Common myeloid progenitor, CD34-positive (primary cell): ENCODE results near the gene MAIP1.

Experiments
- CTCF ChIA-PET: fragments of 350-600 bp; sonication (Branson Sonifier 250); formaldehyde crosslinking; loops from one replicate; lab custom pipeline; 2021; ENCODE audit warnings: antibody characterized with exemption; lab: Charles Lee
- POLR2A ChIA-PET: fragments of 350-600 bp; sonication (Branson Sonifier 250); formaldehyde crosslinking; loops from one replicate; lab custom pipeline; 2021; ENCODE audit warnings: antibody characterized with exemption; lab: Charles Lee
- DNase-seq, 3 donors: peaks; one replicate each; pipeline versions ENCODE4 v3.0.0 to v3.0.0-alpha.2; 2013
- H3K27ac ChIP-seq, 2 experiments: 1 replicate in 1 of 2; 2 replicates in 1 of 2; pipeline ENCODE4 v1.7.0; 2013; ENCODE audit warnings: inconsistent platforms in 2 of 2, low read length in 2 of 2, mild to moderate bottlenecking in 2 of 2, low read depth in 1 of 2, moderate library complexity in 1 of 2; ENCODE audit not compliant: severe bottlenecking in 2 of 2, insufficient read depth in 1 of 2, poor library complexity in 1 of 2
- H3K27me3 ChIP-seq, 5 experiments: replicated peaks in 2 of 5; 1 replicate in 3 of 5; 2 replicates in 2 of 5; pipeline versions ENCODE4 v1.6.1 to v1.7.0; 2013; ENCODE audit warnings: low read length in 4 of 5, mild to moderate bottlenecking in 2 of 5, moderate library complexity in 2 of 5, inconsistent platforms in 1 of 5; ENCODE audit not compliant: insufficient read depth in 5 of 5, control insufficient read depth in 4 of 5
- H3K36me3 ChIP-seq, 4 experiments: 1 replicate in 2 of 4; 2 replicates in 2 of 4; pipeline versions ENCODE4 v1.6.1 to v1.7.0; 2013; ENCODE audit warnings: low read length in 3 of 4, control low read depth in 1 of 4, mild to moderate bottlenecking in 1 of 4; ENCODE audit not compliant: control insufficient read depth in 4 of 4, insufficient read depth in 4 of 4
- H3K4me1 ChIP-seq, 4 experiments: 1 replicate in 3 of 4; 2 replicates in 1 of 4; pipeline versions ENCODE4 v1.6.1 to v1.7.1; 2013; ENCODE audit warnings: low read length in 3 of 4, mild to moderate bottlenecking in 3 of 4, control low read depth in 1 of 4, inconsistent platforms in 1 of 4, moderate library complexity in 1 of 4; ENCODE audit not compliant: control insufficient read depth in 4 of 4, insufficient read depth in 4 of 4; ENCODE audit errors: control extremely low read depth in 1 of 4
- H3K4me3 ChIP-seq, 7 experiments: 1 replicate in 4 of 7; 2 replicates in 3 of 7; pipeline versions ENCODE4 v1.5.1 to v1.7.0; 2013; ENCODE audit warnings: mild to moderate bottlenecking in 7 of 7, low read length in 6 of 7, moderate library complexity in 6 of 7, inconsistent platforms in 2 of 7, low read depth in 2 of 7, control low read depth in 1 of 7; ENCODE audit not compliant: insufficient read depth in 4 of 7, control insufficient read depth in 1 of 7; ENCODE audit errors: extremely low read depth in 1 of 7
- H3K9me3 ChIP-seq, 5 experiments: 1 replicate in 4 of 5; 2 replicates in 1 of 5; pipeline versions ENCODE4 v1.6.1 to v1.7.1; 2013; ENCODE audit warnings: low read length in 4 of 5, mild to moderate bottlenecking in 2 of 5, inconsistent platforms in 1 of 5, low read depth in 1 of 5, moderate library complexity in 1 of 5; ENCODE audit not compliant: control insufficient read depth in 4 of 5, insufficient read depth in 2 of 5; ENCODE audit errors: control extremely low read depth in 1 of 5
- WGBS: methylation state at CpG from one replicate; pipeline ENCODE4 v1.1.5; 2013; ENCODE audit not compliant: insufficient coverage; 5-methylcytosine and 5-hydroxymethylcytosine counted together

Gene MAIP1

DNA sequence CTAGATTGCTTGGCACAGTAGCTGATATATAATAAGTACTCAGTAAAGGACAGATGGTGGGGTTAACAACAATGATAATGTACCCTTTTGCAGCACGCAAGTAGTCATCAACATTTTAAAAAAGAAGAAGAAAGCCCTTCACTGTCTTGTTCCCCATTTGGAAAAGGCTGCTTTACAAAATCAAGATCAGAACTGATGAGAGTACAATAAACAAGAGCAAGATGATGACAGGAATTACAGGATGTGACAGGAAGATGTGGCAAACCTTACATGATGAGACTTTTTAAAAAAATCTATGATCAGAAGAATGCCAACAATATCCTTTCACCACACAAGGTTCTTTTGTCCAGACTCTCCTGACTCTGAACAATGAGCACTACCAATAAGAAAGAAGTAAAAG, 9.2 kb upstream of the MAIP1 start:
- WGBS: no CpG with 5 or more reads among the region's 1 CpG
- POLR2A ChIA-PET: no interaction called here
- Histone ChIP-seq H3K9me3 (no peaks in the 10 kb centered on the region), H3K4me1 (no peaks in the 10 kb centered on the region), H3K27me3 (no peaks in the 10 kb centered on the region), H3K4me3 (no peak overlapping the region), H3K27ac (no peak overlapping the region), H3K36me3 (peaks cover 8 to 55% (median 38%) of the 10 kb centered on the region in 4 experiments)
- DNase-seq: no peak
- CTCF ChIA-PET: interaction anchor here (1.4 to 2.0 kb wide), 2 partner anchors 85 to 206 kb away, joined by 3 to 8 read pairs; no protein-coding TSS in a partner anchor

DNA sequence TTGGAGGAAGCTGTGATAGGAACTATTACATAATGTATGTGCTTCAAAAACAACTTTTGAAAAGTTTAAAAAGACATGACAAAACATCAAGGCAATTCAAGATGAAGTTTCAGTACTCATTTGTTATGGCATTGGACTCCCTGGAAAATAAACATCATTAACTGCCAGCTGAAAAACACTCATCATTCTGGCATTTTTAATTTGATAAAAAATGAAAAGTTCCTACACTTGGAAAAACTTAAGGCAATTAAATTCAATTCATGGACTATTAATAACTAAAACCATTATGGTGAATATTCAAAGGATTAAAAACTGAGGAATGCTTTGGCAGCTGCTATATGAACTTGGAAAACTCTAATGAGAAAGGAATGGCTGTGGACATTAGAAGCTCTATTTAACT, 8.5 kb upstream of the MAIP1 start:
- H3K27ac ChIP-seq: no peak overlapping the region
- no peaks in the 10 kb centered on the region for H3K27me3 ChIP-seq
- H3K4me3 ChIP-seq: no peak overlapping the region
- DNase-seq: no peak
- no peaks in the 10 kb centered on the region for H3K4me1 ChIP-seq
- no peaks in the 10 kb centered on the region for H3K9me3 ChIP-seq
- peaks cover 8 to 52% (median 36%) of the 10 kb centered on the region in 4 experiments for H3K36me3 ChIP-seq
- POLR2A ChIA-PET: no interaction called here
- CTCF ChIA-PET: interaction anchor here (1.1 kb wide), 1 partner anchor 11 kb away, joined by 3 read pairs; no protein-coding TSS in a partner anchor

DNA sequence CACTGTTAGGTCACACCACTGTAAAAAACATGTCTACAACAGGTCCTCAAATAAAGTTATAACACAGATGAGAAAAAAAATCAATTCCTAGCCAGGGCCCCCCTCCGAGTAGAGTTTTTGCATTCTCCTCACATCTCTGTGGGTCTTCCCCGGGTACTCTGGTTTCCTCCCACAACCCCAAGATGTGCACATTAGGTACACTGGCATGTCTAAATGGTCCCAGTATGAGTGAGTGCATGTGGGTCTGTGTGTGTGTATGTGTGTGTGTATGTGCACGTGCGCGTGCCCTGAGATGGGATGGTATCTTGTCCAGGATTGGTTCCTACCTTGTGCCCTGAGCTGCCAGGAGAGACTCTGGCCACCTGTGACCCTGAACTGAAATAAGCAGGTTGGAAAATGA, 5.0 kb upstream of the MAIP1 start:
- Histone ChIP-seq H3K27ac (no peak overlapping the region), H3K36me3 (peaks cover 5 to 40% (median 27%) of the 10 kb centered on the region in 4 experiments), H3K27me3 (no peaks in the 10 kb centered on the region), H3K4me1 (peaks cover 0 to 11% (median 8%) of the 10 kb centered on the region in 4 experiments), H3K9me3 (no peaks in the 10 kb centered on the region), H3K4me3 (no peak overlapping the region)
- POLR2A ChIA-PET: interaction anchor here (0.5 kb wide), 1 partner anchor 224 kb away, joined by 3 read pairs; no protein-coding TSS in a partner anchor
- no peak for DNase-seq
- WGBS: 96% methylated on average over 5 of the region's 5 CpGs
- CTCF ChIA-PET: no interaction called here

DNA sequence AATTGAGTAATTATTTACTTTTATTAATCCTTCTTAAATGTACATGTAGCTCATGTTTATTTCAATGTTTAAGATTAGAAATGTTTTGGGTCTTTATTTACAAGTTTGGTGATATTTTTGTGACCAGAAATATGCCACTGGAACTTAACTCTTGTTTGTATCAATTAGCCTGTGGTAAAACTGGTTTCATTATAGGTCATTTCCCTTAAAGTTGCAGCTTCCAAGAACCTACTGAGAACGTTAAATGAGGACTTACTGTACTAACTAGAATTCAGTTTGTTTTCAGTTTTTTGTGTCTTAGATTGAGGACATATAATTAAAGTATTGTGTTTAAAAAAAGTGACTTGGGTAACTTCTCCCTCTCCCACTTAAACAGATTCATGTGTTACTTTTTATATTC, 4.4 kb upstream of the MAIP1 start:
- CTCF ChIA-PET: no interaction called here
- no peak overlapping the region for H3K27ac ChIP-seq
- H3K9me3 ChIP-seq: no peaks in the 10 kb centered on the region
- WGBS: no CpG with 5 or more reads among the region's 1 CpG
- POLR2A ChIA-PET: no interaction called here
- no peak overlapping the region for H3K4me3 ChIP-seq
- peaks cover 5 to 34% (median 22%) of the 10 kb centered on the region in 4 experiments for H3K36me3 ChIP-seq
- H3K27me3 ChIP-seq: no peaks in the 10 kb centered on the region
- no peak for DNase-seq
- peaks cover 0 to 13% (median 8%) of the 10 kb centered on the region in 4 experiments for H3K4me1 ChIP-seq

DNA sequence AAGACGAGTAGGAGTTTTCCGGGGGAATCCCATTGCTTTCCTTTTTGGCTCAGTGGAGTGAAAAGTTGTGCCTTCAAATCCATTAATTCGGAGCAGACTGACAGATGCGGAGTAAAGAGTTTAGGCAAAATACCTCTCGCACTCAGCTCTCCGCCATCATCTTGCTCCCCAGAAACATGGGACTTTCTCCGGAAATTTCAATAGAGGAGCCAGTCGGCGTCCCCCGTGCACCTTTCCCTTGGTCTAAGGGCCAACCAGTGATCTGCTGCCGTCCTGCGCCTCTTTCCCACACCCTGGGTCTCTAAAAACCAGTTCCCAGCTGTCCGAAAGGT, 409 bp upstream of the MAIP1 start:
- peaks cover 2 to 31% (median 14%) of the 10 kb centered on the region in 4 experiments for H3K36me3 ChIP-seq
- H3K4me3 ChIP-seq: peak overlapping the region; percentile 78 to 100 (median 91)
- H3K27ac ChIP-seq: peak overlapping the region; percentile 86 to 94
- H3K4me1 ChIP-seq: peaks cover 4 to 23% (median 15%) of the 10 kb centered on the region in 4 experiments
- ChIA-PET POLR2A (interaction anchor here (0.8 kb wide), 1 partner anchor 24 kb away, joined by 3 read pairs; no protein-coding TSS in a partner anchor), CTCF (no interaction called here)
- H3K27me3 ChIP-seq: no peaks in the 10 kb centered on the region
- peak in 1 of 3 donors; percentile 67 for DNase-seq
- H3K9me3 ChIP-seq: no peaks in the 10 kb centered on the region
- WGBS: 1% methylated on average over 13 of the region's 13 CpGs

DNA sequence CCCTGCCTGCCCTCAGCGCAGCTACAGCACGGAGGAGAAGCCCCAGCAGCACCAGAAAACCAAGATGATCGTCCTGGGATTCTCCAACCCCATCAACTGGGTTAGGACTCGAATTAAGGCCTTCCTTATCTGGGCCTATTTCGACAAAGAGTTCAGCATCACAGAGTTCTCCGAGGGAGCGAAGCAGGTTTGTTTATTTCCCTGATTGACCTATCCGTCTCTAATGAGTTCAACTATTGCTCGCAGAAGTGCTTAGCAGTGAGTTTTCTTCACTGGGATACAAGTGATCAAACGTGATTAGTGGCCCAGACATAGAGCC, 639 bp downstream of the MAIP1 start:
- WGBS: 3% methylated on average over 9 of the region's 10 CpGs
- peaks cover 4 to 23% (median 15%) of the 10 kb centered on the region in 4 experiments for H3K4me1 ChIP-seq
- CTCF ChIA-PET: interaction anchor here (0.8 kb wide), 1 partner anchor 18 kb away, joined by 3 read pairs; no protein-coding TSS in a partner anchor
- H3K27me3 ChIP-seq: no peaks in the 10 kb centered on the region
- H3K27ac ChIP-seq: peak overlapping the region; percentile 86 to 94
- no peaks in the 10 kb centered on the region for H3K9me3 ChIP-seq
- peak overlapping the region; percentile 78 to 100 (median 91) for H3K4me3 ChIP-seq
- POLR2A ChIA-PET: no interaction called here
- peaks cover under 1 to 32% (median 15%) of the 10 kb centered on the region in 4 experiments for H3K36me3 ChIP-seq
- DNase-seq: no peak

DNA sequence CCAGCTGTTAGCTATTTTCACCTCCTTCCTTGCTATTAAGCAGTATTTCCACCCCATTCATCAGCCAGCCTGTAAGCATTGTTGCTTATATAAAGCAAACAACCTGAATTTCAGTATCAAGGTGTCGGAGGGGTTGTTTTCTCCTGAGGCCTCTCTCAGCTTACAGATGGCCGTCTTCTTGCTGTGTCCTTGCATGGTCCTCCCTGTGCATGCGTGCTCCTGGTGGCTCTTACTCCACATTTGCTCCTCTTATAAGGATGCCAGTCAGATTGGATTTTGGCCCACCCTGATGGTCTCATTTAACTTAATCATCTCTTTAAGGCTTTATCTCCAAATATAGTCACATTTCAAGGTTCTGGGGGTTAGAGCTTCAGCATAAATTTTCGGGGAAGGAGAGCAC, 2.6 kb downstream of the MAIP1 start:
- DNase-seq: no peak
- H3K4me3 ChIP-seq: no peak overlapping the region
- H3K4me1 ChIP-seq: peaks cover 4 to 23% (median 15%) of the 10 kb centered on the region in 4 experiments
- peaks cover 9 to 48% (median 27%) of the 10 kb centered on the region in 4 experiments for H3K36me3 ChIP-seq
- no peaks in the 10 kb centered on the region for H3K27me3 ChIP-seq
- no peaks in the 10 kb centered on the region for H3K9me3 ChIP-seq
- ChIA-PET POLR2A (no interaction called here), CTCF (interaction anchor here (1.1 to 1.7 kb wide), 2 partner anchors 12 to 17 kb away, joined by 3 to 5 read pairs; no protein-coding TSS in a partner anchor)
- WGBS: 98% methylated on average over 4 of the region's 4 CpGs
- no peak overlapping the region for H3K27ac ChIP-seq
